Keratinocyte (primary cell): ENCODE results near the gene NFIC. TPM values are rescaled to one million over a fixed set of nuclear protein-coding genes. Genes with fewer than 3 reads are reported as not detected.

Source experiments
- DNase-seq: peaks from one replicate; pipeline ENCODE4 v3.0.0-alpha.2; 2011; ENCODE audit warnings: low read depth, missing footprints, low spot score
- FAIRE-seq: peaks from 2 replicates; lab custom pipeline; 2011; peaks lifted over from hg19 to GRCh38; lab: Jason Lieb, UNC
- H2AFZ ChIP-seq: 2 replicates; pipeline ENCODE4 v1.6.0; 2012; ENCODE audit warnings: low read length, control low read depth, inconsistent platforms; ENCODE audit not compliant: control insufficient read depth
- H3K27ac ChIP-seq: 2 replicates; pipeline ENCODE4 v1.5.1; 2011; ENCODE audit warnings: low read length; ENCODE audit not compliant: control insufficient read depth, insufficient read depth
- H3K27me3 ChIP-seq: 3 replicates; pipeline ENCODE4 v1.6.0; 2011; ENCODE audit warnings: low read length; ENCODE audit not compliant: control insufficient read depth, insufficient read depth; ENCODE audit errors: extremely low read depth
- H3K36me3 ChIP-seq, 2 experiments: 2 replicates in 1 of 2; 3 replicates in 1 of 2; pipeline ENCODE4 v1.5.1; 2011; ENCODE audit warnings: low read length in 2 of 2, mild to moderate bottlenecking in 1 of 2; ENCODE audit not compliant: control insufficient read depth in 2 of 2, insufficient read depth in 2 of 2; ENCODE audit errors: extremely low read depth in 1 of 2
- H3K4me1 ChIP-seq: 3 replicates; pipeline ENCODE4 v1.5.1; 2011; ENCODE audit warnings: low read length; ENCODE audit not compliant: control insufficient read depth, insufficient read depth; ENCODE audit errors: extremely low read depth
- H3K4me2 ChIP-seq: 3 replicates; pipeline ENCODE4 v1.6.0; 2011; ENCODE audit warnings: low read depth, low read length; ENCODE audit not compliant: control insufficient read depth, insufficient read depth; ENCODE audit errors: extremely low read depth
- H3K4me3 ChIP-seq, 3 experiments: fragments of 200-600 bp in 1 of 3; sonication (generic) in 1 of 3; 2 replicates in 2 of 3; 3 replicates in 1 of 3; pipeline ENCODE4 v1.5.1; 2011 to 2016; ENCODE audit warnings: low read length in 3 of 3, mild to moderate bottlenecking in 3 of 3, control low read depth in 2 of 3, inconsistent platforms in 1 of 3, low read depth in 1 of 3, mixed read lengths in 1 of 3, mixed run types in 1 of 3, moderate library complexity in 1 of 3; ENCODE audit not compliant: control insufficient read depth in 2 of 3, insufficient read depth in 2 of 3; ENCODE audit errors: extremely low read depth in 1 of 3
- H3K79me2 ChIP-seq: 2 replicates; pipeline ENCODE4 v1.6.0; 2012; ENCODE audit warnings: low read length; ENCODE audit not compliant: control insufficient read depth, insufficient read depth
- H3K9ac ChIP-seq: 3 replicates; pipeline ENCODE4 v1.6.0; 2011; ENCODE audit warnings: low read length; ENCODE audit not compliant: control insufficient read depth, insufficient read depth; ENCODE audit errors: extremely low read depth
- H3K9me1 ChIP-seq: 3 replicates; pipeline ENCODE4 v1.6.0; 2011; ENCODE audit warnings: low read length; ENCODE audit not compliant: control insufficient read depth, insufficient read depth; ENCODE audit errors: extremely low read depth
- H3K9me3 ChIP-seq: 2 replicates; pipeline ENCODE4 v1.5.1; 2012; ENCODE audit warnings: low read depth, low read length; ENCODE audit not compliant: control insufficient read depth
- H4K20me1 ChIP-seq: 3 replicates; pipeline ENCODE4 v1.6.0; 2011; ENCODE audit warnings: low read length; ENCODE audit not compliant: control insufficient read depth, insufficient read depth; ENCODE audit errors: extremely low read depth
- CTCF ChIP-seq, 3 experiments: IDR thresholded peaks in 1 of 3; conservative IDR thresholded peaks in 1 of 3; optimal IDR thresholded peaks in 1 of 3; 2 replicates in 2 of 3; 3 replicates in 1 of 3; pipeline versions ENCODE3 to v1.5.1; 2011; ENCODE audit warnings: low read length in 3 of 3, mild to moderate bottlenecking in 3 of 3, moderate library complexity in 2 of 3, control low read depth in 1 of 3, inconsistent platforms in 1 of 3; ENCODE audit not compliant: insufficient read depth in 2 of 3; ENCODE audit errors: extremely low read depth in 1 of 3
- EZH2 ChIP-seq: IDR thresholded peaks from one replicate; pipeline ENCODE4 v1.6.1; 2012; ENCODE audit warnings: inconsistent platforms, mild to moderate bottlenecking, low read length, moderate library complexity
- dilution Hi-C: fragments of 300-500 bp; cut with MboI; formaldehyde crosslinking; loops from one replicate; pipeline ENCODE4 v1.7.0; 2020; ENCODE audit warnings: low sequenced_read_pairs; ENCODE audit not compliant: extremely low pct_ligation_motif_present
- polyA plus RNA-seq, 5 experiments: library from polyadenylated mRNA; depleted of rRNA in 3 of 5; stranded (reverse) in 3 of 5; stranded (forward) in 1 of 5; unstranded in 1 of 5; fragments of >200 nt; gene quantifications; 1 replicate in 1 of 5; 2 replicates in 3 of 5; 3 replicates in 1 of 5; pipeline versions ENCODE4 v1.2.1 to v1.2.3, GENCODE V29; 2011 to 2012; ENCODE audit warnings: missing spikeins in 2 of 5, low read depth in 1 of 5, low replicate concordance in 1 of 5

The NFIC gene
- polyA plus RNA-seq, 1 donor (not counting 4 experiments of a cell fraction or from before 2014, with no cell fraction given), result 2.4 TPM

GRCh38 chr19:3453840-3454239, 87.5 kb downstream of the NFIC start:
- H3K27ac ChIP-seq, result no peak overlapping the region
- peaks cover 20 to 36% of the 10 kb centered on the region in 2 experiments for H3K36me3 ChIP-seq
- no peaks in the 10 kb centered on the region for H3K27me3 ChIP-seq
- H2AFZ ChIP-seq, result no peak overlapping the region
- H3K79me2 ChIP-seq, result peaks cover 5% of the 10 kb centered on the region
- no peak for TF ChIP-seq EZH2
- no peak for TF ChIP-seq CTCF (optimal IDR thresholded peaks at IDR 0.05 in 1 of 3, IDR thresholded peaks at IDR 0.05 in 1 of 3, conservative IDR thresholded peaks at IDR 0.05 in 1 of 3; ENCODE audit: extremely low read depth in 1 of 3, insufficient read depth in 2 of 3, low read length in 3 of 3)
- H3K9me1 ChIP-seq, result no peaks in the 10 kb centered on the region
- dilution Hi-C loops, result no loop called here
- DNase-seq, result no peak
- H4K20me1 ChIP-seq, result no peaks in the 10 kb centered on the region
- peaks cover 9% of the 10 kb centered on the region for H3K4me1 ChIP-seq
- no peak overlapping the region for H3K4me3 ChIP-seq
- H3K4me2 ChIP-seq, result no peak overlapping the region
- FAIRE-seq, result no peak
- no peak overlapping the region for H3K9ac ChIP-seq
- no peaks in the 10 kb centered on the region for H3K9me3 ChIP-seq

- Histone ChIP-seq H3K4me1 (peaks cover 9% of the 10 kb centered on the region), H3K9me3 (no peaks in the 10 kb centered on the region), H4K20me1 (no peaks in the 10 kb centered on the region), H3K4me3 (no peak overlapping the region), H3K36me3 (peaks cover 18 to 31% of the 10 kb centered on the region in 2 experiments), H3K79me2 (peaks cover 5% of the 10 kb centered on the region), H3K9me1 (no peaks in the 10 kb centered on the region), H2AFZ (no peak overlapping the region), H3K4me2 (no peak overlapping the region), H3K9ac (no peak overlapping the region), H3K27ac (no peak overlapping the region), H3K27me3 (no peaks in the 10 kb centered on the region)
- FAIRE-seq, result no peak
- dilution Hi-C loops, result no loop called here
- no peak for TF ChIP-seq CTCF (optimal IDR thresholded peaks at IDR 0.05 in 1 of 3, IDR thresholded peaks at IDR 0.05 in 1 of 3, conservative IDR thresholded peaks at IDR 0.05 in 1 of 3; ENCODE audit: extremely low read depth in 1 of 3, insufficient read depth in 2 of 3, low read length in 3 of 3)
- no peak for TF ChIP-seq EZH2
- no peak for DNase-seq
These were observed 88.4 kb downstream of the NFIC start for GRCh38 chr19:3454656-3455392.
